HG03460 (cell line): Measurements from ENCODE around the gene PMVK.

Experiments
- ATAC-seq: cut with Tn5 transposase; IDR thresholded peaks from one replicate; pipeline ENCODE4 v1.9.1; 2021; ENCODE audit not compliant: unreplicated experiment

The PMVK gene

GRCh38 chr1:154967331-154967950 is 30.9 kb upstream of the PMVK start:
- ATAC-seq = no peak

- no peak for ATAC-seq
Measured at GRCh38 chr1:154966111-154966510, 29.6 kb upstream of the PMVK start.

GRCh38 chr1:154964359-154964758 is 27.8 kb upstream of the PMVK start:
- no peak for ATAC-seq

- ATAC-seq = no peak
Measured at GRCh38 chr1:154963643-154964042, 27.1 kb upstream of the PMVK start.

GRCh38 chr1:154962795-154963330 is 26.3 kb upstream of the PMVK start:
- ATAC-seq = no peak

- ATAC-seq = no peak
Measured at GRCh38 chr1:154962156-154962749, 25.7 kb upstream of the PMVK start.

GRCh38 chr1:154961207-154962155 is 25.0 kb upstream of the PMVK start, which contains the start of gene PYGO2:
Gene PYGO2 (minus strand): TSS chr1:154961782. CDS start chr1:154961576, 206 bp downstream.
- ATAC-seq = peak; percentile 69

- no peak for ATAC-seq
Measured at GRCh38 chr1:154960446-154961136, 24.1 kb upstream of the PMVK start.

- no peak for ATAC-seq
Measured at GRCh38 chr1:154959426-154959780, 22.9 kb upstream of the PMVK start.

- no peak for ATAC-seq
Measured at GRCh38 chr1:154958681-154959425, 22.3 kb upstream of the PMVK start.

GRCh38 chr1:154958036-154958435 is 21.5 kb upstream of the PMVK start:
- ATAC-seq = no peak

GRCh38 chr1:154957091-154957657 is 20.7 kb upstream of the PMVK start:
- ATAC-seq = no peak

- no peak for ATAC-seq
Measured at GRCh38 chr1:154956544-154956941, 20.0 kb upstream of the PMVK start.

GRCh38 chr1:154955718-154956543 is 19.4 kb upstream of the PMVK start, which contains the start of gene PBXIP1:
Gene PBXIP1 (minus strand): TSS chr1:154956099. CDS start chr1:154953721, 2,378 bp downstream.
- ATAC-seq = peak; percentile 58

- peak; percentile 49 for ATAC-seq
Measured at GRCh38 chr1:154955039-154955717, 18.7 kb upstream of the PMVK start.

- no peak for ATAC-seq
Measured at GRCh38 chr1:154954541-154954940, 18.0 kb upstream of the PMVK start.

- ATAC-seq = no peak
Measured at GRCh38 chr1:154953611-154954038, 17.1 kb upstream of the PMVK start.

- no peak for ATAC-seq
Measured at GRCh38 chr1:154952664-154953063, 16.1 kb upstream of the PMVK start.
